Activated T-cell treated with anti-CD3 and anti-CD28 coated beads for 24 hours (primary cell): ENCODE data around the gene EEF2KMT.
"Not testable (repeated sequence)": the region's sequence is repeated elsewhere in the genome, so short reads cannot be mapped to it uniquely, and the experiment has no call there.

Experiments used
- DNase-seq: peaks from one replicate; pipeline ENCODE4 v3.0.0-alpha.2; 2020; ENCODE audit warnings: low read depth

The EEF2KMT gene, protein sequence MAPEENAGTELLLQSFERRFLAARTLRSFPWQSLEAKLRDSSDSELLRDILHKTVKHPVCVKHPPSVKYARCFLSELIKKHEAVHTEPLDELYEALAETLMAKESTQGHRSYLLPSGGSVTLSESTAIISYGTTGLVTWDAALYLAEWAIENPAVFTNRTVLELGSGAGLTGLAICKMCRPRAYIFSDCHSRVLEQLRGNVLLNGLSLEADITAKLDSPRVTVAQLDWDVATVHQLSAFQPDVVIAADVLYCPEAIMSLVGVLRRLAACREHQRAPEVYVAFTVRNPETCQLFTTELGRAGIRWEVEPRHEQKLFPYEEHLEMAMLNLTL

GRCh38 chr16:5097470-5098220, at the start of gene EEF2KMT:
Gene EEF2KMT (minus strand): TSS chr16:5097795. CDS start chr16:5097739, 56 bp downstream.
- peak; percentile 96 for DNase-seq

DNA sequence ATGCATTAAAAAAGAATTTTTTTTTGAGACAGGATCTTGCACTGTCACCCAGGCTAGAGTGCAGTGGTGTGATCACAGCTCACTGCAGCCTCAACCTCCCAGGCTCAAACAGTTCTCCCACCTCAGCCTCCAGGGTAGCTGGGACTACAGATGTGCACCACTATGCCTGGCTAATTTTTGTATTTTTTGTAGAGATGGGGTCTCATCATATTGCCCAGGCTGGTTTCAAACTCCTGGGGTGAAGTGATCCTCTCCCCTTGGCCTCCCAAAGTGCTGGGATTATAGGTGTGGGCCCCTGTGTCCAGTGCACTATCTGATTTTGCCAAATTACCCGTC, 47.0 kb upstream of the EEF2KMT start:
- DNase-seq, result not testable (repeated sequence)

DNA sequence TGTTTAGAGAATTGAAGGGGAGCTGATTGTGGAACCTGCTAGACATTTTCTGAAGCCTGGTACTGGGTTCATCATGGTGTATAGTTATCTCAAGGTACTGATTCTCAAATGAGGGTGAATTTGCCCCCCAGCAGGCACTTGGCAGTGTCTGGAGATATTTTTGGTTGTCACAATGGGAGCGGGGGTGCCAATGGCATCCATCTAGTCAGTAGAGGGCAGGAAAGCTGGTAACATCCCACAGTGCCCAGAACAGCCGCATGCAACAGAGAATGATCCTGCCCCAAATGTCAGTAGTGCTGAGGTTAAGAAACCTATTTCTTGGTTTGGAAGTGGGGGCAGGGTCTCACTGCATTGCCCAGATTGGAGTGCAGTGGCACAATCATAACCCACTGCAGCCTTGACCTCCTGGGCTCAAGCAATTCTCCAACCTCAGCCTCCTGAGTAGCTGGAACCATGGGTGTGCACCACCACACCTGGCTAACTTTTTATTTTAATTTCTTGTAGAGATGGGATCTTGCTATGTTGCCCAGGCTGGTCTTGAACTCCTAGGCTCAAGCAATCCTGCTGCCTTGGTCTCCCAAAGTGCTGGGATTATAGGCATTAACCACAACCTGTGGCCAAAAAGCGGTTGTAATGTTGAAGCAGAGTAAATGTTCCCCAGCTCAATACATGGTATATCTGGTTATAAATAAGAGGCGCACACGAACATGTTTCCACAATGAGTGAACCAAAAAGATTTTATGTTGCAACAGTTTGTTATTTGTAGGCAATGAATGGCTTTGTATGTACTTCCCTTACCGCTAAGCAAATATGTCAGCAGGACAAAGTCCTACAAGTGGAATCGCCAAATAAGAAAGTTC, 46.4 kb upstream of the EEF2KMT start:
- DNase-seq, result no peak

GRCh38 chr16:5140151-5140550, 42.6 kb upstream of the EEF2KMT start:
- DNase-seq, result not testable (repeated sequence)

GRCh38 chr16:5134739-5135452, 37.3 kb upstream of the EEF2KMT start:
- not testable (repeated sequence) for DNase-seq

DNA sequence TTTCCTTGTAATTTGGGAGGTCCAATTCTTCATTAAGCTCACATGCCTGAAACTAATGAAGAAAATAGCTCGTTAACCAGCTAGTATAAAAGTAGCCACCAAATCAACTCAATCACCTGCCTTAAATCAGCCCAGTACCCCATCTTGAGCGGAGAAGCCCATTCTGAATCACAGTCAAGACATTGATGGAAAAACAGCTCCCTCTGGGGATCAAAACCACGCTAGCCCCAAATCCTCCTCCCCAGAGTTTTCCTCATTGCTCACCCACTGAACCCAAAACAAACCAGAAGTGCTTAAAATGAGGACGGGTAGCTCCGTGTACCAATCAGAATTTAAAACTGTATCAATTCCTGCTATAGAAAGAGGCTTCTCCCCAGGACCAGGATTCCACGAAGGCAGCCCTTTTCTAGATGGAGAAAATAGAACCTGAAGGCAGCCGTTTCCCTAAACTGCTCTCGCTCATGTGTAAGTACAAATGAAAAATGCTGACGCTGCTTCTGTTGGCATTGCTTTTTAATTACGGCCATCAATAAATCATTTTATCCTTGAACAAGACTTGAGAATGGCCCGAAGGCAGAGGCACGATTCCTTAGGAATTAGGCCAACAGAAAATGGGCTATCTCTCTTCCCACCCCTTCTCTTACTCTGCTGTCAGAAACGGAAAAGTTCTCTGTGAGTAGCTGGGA, 35.5 kb upstream of the EEF2KMT start:
- not testable (repeated sequence) for DNase-seq

DNA sequence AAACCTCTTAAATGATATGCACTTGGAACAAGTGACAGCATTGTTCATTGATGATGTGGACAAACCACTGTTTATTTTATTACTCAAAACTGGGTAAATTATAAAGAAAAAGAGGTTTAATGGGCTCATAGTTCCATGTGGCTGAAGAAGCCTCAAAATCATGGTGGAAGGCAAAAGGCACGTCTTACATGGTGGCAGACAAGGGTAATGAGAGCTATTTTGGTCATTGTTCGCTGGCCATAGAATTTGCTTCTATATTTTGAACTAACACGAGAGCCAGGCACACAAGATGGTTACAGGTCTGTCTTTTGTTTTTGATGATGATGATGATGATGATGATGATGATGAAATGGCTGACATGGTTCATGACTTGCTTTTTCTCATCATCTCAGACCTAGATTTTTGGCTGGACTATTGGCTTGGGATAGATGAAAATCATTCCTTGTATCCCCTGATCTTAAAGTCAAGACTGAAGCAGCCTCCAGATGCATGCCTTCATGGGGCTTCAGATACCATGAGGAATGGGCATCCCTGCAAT, 33.9 kb upstream of the EEF2KMT start:
- DNase-seq, result not testable (repeated sequence)

DNA sequence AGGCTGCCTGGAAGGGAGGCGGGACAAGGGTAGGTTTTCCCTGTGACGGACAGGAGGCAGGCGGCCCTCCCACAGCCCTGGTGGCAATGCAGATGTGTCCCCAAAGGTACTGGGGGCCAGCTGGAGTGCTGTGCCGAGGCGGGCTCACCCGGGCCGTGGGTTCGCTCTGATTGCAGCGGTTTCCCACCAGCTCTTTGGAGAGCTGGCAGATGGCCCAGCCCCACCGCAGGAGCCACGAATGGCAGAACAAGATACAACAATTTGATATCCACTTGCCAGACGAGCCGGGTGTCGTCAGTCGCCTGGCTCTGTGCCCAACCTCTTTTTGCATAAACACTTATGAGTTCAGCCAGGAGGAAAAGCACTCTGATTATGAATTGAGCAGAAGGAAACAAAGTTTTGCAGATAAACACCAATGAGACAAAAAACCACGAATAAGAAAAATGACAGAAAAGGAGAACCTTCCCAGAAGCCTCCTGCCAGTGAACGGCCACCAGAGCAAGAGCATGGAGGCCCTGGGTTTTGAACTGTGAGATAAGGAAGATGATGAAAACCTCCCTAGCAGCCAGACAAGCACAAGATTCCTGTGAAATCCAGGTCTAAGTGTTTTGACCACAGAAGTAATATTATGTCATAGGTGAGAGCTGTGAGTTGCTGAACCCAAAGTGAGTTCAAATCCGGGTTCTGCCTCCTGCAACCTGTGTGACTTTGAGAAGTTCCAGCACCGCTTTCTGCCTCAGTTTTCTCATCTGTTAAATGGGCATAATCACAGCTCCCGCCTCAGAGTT, 19.9 kb upstream of the EEF2KMT start:
- peak; percentile 10 for DNase-seq

DNA sequence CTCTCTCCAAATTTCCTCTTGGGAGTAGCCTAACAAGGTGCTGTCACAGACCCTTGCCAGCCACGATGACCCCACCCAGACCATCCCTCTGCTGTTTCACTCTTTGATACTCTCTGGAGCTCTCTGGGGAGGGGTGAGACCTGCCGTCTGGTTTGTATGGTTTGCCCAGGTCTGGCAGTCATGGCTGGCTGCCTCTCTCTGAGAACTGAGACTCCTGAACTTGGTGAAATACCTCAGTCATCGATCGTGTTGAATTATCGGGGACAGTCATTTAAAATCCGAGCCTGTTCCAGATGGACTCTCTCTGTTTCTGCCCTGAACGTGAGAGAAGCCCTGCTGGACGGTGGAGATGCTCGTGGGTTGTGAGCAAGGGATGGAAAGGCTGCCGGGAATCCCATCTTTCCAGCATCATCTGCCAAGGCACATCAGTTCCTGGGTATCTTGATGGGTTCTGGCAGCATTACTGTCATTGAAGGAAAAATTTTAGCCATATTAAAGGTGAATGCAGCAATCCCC, 19.2 kb upstream of the EEF2KMT start:
- DNase-seq, result not testable (repeated sequence)

DNA sequence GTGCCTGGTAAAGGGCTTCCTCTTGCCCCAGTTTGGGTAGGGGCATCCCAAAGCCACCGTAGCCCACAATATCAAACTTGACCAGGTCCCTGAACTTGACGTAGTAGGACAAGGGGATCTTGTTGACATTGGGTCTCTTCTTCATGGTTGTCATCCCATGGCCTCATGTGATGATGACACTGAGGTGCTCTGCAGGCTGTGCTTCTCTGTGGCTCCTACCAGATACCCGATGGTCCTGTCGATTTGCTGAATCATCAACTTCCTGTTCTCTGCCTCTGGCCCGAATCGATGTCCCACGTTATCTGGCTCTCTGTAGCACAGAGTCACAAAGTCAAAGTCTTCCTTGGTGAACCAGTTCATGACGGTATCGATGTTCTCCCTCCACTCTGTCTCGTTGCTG, 13.3 kb upstream of the EEF2KMT start:
- not testable (repeated sequence) for DNase-seq

DNA sequence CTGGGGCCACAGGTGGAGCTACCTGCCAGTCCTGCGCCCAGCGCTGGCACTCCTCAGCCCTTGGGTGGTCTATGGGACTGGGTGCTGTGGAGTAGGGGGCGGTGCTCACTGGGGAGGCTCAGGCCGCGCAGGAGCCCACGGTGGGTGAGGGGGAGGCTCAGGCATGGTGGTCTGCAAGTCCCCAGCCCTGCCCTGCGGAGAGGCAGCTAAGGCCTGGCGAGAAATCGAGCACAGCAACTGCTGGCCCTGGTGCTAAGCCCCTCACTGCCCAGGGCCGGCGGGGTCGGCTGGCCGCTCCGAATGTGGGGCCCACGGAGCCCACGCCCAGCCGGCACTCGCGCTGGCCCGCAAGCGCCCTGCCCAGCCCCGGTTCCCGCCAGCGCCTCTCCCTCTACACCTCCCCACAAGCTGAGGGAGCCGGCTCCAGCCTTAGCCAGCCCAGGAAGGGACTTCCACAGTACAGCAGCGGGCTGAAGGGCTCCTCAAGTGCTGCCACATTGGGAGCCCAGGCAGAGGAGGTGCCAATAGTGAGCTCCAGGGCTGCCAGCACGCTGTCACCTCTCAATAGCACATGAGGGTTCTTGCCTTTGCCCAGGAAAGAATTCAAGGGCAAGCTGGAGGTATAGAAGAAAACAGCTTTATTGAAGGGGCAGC, 11.0 kb upstream of the EEF2KMT start:
- no peak for DNase-seq

- not testable (repeated sequence) for DNase-seq
Measured at GRCh38 chr16:5105039-5105438, 7.4 kb upstream of the EEF2KMT start.

DNA sequence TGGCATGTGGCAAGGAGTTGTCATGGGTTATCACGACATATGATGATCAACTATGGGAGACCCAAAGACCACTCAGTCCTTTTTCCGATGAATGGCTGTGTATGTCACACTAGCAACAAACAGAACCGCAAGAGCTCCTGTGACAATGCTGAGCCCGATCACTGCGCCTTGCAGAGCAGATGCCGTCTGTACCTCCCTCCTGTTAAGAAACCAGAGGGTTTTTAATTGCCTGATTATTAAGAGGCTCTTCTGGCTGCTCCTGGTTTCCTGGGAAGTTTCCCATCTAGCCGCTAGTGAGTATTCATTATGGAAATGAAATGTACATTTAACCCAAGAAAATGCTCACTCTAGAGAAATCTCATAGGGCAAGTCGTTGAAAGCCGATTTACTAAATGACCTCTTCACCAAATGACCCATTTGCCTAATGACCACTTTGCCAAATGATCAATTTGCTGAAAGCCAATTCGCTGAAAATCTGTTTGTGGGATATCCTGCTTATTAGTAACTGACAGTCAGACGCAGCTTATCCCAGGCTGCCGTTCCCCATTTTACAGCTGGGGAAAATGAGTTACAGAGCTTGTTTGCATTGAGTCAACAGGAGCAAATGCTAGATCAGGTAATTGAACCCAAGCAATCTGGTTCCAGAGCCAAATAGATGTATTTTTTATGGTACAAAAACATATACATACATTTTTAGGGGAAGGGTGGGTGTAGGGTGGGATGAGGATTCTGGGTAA, 5.9 kb upstream of the EEF2KMT start:
- not testable (repeated sequence) for DNase-seq

DNA sequence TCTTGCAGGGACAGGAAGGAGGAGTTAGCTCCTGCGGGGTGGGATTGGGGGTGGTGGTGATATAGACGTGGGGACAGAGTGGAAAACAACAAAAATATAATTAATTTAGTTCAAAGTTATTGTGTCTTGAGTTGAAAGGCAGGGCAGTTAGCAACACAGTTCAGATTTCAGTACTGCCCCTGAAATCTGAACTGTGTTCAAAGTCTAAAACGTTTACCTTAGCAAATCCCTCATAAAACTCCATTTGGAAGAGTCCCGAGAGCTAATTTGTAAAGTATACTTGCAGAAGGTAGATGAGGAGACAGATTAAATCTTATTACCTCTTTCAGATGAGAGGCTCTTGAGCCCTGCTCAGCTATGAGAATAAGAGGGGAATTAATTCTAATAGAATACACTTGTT, 1.6 kb upstream of the EEF2KMT start:
- not testable (repeated sequence) for DNase-seq

DNA sequence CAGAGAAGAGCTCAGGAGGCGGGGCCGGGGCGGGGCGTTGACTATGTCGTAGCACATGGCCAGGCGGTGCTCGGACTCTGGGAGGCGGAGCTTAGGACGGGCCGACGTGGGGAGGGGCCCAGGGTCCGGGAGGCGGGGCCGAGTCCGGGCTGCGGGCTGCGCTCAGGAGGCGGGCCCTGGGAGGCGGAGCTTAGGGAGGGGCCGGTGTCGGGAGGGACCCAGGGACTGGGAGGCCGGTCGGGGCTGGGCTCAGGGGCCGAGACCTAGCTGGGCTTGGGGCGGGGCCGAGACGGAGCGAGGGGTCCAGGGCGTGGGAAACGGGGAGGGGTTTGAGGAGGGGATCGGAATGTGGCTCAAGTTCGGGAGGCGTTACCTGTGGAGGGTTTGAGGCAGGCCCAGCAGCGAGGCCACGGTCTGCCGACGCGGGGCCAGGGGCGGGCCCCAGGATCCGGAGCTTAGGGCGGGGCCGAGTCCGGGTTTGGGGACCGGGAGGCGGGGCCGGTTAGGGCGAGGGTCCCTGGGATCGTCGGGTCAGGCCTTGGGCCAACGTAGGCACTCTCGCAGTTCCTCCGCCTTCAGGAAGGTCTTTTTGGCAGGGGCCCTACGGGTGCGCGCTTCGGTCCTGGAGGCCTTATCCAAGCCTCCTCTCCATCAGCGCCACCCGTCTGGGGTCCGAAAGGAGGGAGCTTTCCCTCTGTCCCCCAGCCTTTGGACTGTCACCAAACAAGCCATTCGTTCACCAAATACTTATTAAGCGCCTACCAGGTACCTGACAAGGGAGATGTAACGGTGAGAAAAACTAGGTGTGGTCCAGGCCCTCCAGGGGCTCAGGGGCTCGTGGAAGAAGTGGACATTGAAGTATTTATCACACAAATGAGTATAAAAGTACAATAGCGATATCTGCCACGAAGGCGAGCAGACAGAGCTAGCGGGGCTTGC, 895 bp upstream of the EEF2KMT start:
- DNase-seq, result peak; percentile 62

GRCh38 chr16:5097061-5097469, 530 bp downstream of the EEF2KMT start:
- peak; percentile 28 for DNase-seq

- not testable (repeated sequence) for DNase-seq
Measured at GRCh38 chr16:5096437-5097060, 1.0 kb downstream of the EEF2KMT start.
